HepG2 (cell line): ENCODE results near the gene CNOT1. TPM values are rescaled to one million over a fixed set of nuclear protein-coding genes. Genes with fewer than 3 reads are reported as not detected.
A peak's percentile ranks its signal among the peaks of the same experiment; 100 is the strongest.

ENCODE experiments used
- HDAC1 ChIP-seq: sonication (generic); formaldehyde crosslinking; IDR thresholded peaks from 2 replicates; pipeline ENCODE4 v1.5.1; 2020; ENCODE audit warnings: mild to moderate bottlenecking, missing genetic modification reagents
- MYC ChIP-seq: sonication (generic); formaldehyde crosslinking; IDR thresholded peaks from 2 replicates; pipeline ENCODE4 v1.9.0; 2021; ENCODE audit warnings: missing genetic modification reagents, borderline replicate concordance
- NFYB ChIP-seq: sonication (generic); formaldehyde crosslinking; IDR thresholded peaks from 2 replicates; pipeline ENCODE4 v1.4.0; 2020; ENCODE audit warnings: missing genetic modification reagents
- ZBTB7B ChIP-seq: sonication (generic); formaldehyde crosslinking; IDR thresholded peaks from 2 replicates; pipeline ENCODE4 v1.4.0; 2020; ENCODE audit warnings: missing genetic modification reagents
- ZNF558 ChIP-seq: sonication (generic); formaldehyde crosslinking; IDR thresholded peaks from 2 replicates; pipeline ENCODE4 v1.9.0; 2022; ENCODE audit warnings: mild to moderate bottlenecking, missing genetic modification reagents, borderline replicate concordance
- ZSCAN31 ChIP-seq: sonication (generic); formaldehyde crosslinking; IDR thresholded peaks from 2 replicates; pipeline ENCODE4 v1.5.0; 2020; ENCODE audit warnings: low read depth, mild to moderate bottlenecking, missing genetic modification reagents
- polyA plus RNA-seq, 8 experiments: library from polyadenylated mRNA; depleted of rRNA in 3 of 8; stranded (reverse) in 7 of 8; unstranded in 1 of 8; fragments of >200 nt; fragmentation: Illumina TruSeq in 4 of 8; extraction: Trizol in 4 of 8; gene quantifications; 2 replicates each; pipeline versions ENCODE4 v1.2.1 to v1.2.3, GENCODE V29; 2011 to 2016; ENCODE audit warnings: low read depth in 4 of 8, missing spikeins in 1 of 8, mixed read lengths in 1 of 8; ENCODE audit not compliant: insufficient read depth in 1 of 8
- total RNA-seq, 5 experiments: library from RNA; depleted of rRNA; stranded (reverse); fragments of >200 nt; fragmentation: Illumina TruSeq; extraction: Trizol; gene quantifications; 2 replicates each; pipeline ENCODE4 v1.2.3, GENCODE V29; 2016; ENCODE audit warnings: low read depth in 1 of 5
- TF ChIP-seq, protein P1 (sequence below): sonication (generic); formaldehyde crosslinking; IDR thresholded peaks from 2 replicates; pipeline ENCODE4 v1.4.0; 2020; ENCODE audit warnings: mild to moderate bottlenecking, missing genetic modification reagents
- TF ChIP-seq, protein P2 (sequence below): conservative IDR thresholded peaks from 2 replicates; pipeline ENCODE4 v1.6.1; 2018; ENCODE audit warnings: missing genetic modification reagents
- TF ChIP-seq, protein P3 (sequence below): IDR thresholded peaks from 2 replicates; pipeline ENCODE4 v1.6.1; 2016; ENCODE audit warnings: missing biosample characterization, missing genetic modification reagents, low read depth
- TF ChIP-seq, protein P4 (sequence below): sonication (generic); formaldehyde crosslinking; IDR thresholded peaks from 2 replicates; pipeline ENCODE4 v1.4.0; 2020; ENCODE audit warnings: missing genetic modification reagents, borderline replicate concordance
- TF ChIP-seq, protein P5 (sequence below), 2 experiments: sonication (generic) in 1 of 2; formaldehyde crosslinking in 1 of 2; IDR thresholded peaks; 2 replicates each; pipeline versions ENCODE4 v1.4.0 to v1.6.1; 2016 to 2020; ENCODE audit warnings: borderline replicate concordance in 1 of 2, low read depth in 1 of 2, mild to moderate bottlenecking in 1 of 2, missing genetic modification reagents in 1 of 2
- TF ChIP-seq, protein P6 (sequence below): sonication (generic); formaldehyde crosslinking; IDR thresholded peaks from 2 replicates; pipeline ENCODE4 v1.8.1; 2023; ENCODE audit warnings: missing genetic modification reagents, inconsistent platforms, borderline replicate concordance
- TF ChIP-seq, protein P7 (sequence below): sonication (generic); formaldehyde crosslinking; IDR thresholded peaks from 2 replicates; pipeline ENCODE4 v1.4.0; 2020; ENCODE audit warnings: missing genetic modification reagents

Gene CNOT1
- total and polyA plus RNA-seq, 2 of the 13 experiments (the other 11 are each of a cell fraction or from before 2014, with no cell fraction given): 188 to 232 TPM

DNA sequence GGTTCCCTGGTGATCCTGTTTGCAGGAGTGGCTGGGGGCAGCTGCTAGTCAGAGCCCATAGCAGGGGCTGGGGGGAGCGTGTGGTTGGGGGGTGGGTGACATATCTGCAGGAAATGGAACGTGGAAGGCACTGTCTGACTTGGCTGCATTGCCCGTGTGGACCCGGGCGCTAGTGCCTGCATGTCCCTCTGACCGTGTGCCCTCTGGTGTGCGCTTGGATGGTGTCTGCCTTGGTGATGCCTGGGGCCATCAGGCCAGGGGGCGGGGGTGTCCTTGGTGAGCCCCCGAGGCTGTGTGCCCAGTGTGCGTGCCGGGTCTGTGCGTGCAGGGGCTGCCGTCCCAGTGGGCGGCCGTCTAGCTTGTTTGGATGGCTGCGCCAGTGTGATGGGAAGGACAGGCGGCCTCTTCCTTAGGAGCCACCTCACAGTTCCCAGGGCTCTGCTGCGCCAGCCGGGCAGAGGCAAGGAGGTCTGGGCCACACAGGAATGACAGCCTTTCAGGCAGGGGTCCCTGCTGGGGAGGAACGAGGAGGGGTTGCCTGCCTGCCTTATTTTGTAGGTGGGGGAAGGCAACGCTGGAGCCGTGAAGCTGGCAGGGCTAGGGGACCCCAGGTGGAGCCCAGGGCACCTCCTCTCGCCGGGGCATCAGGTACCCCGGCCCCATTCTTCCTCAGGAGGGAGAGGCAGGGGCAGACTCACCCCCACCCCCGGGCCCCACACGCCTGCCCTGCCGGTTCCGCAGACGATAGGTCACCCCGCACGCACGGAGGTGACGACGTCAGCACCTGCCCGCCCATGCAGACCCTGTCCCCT, 129.0 kb downstream of the CNOT1 start (continued):
- TF ChIP-seq, protein P1, sequence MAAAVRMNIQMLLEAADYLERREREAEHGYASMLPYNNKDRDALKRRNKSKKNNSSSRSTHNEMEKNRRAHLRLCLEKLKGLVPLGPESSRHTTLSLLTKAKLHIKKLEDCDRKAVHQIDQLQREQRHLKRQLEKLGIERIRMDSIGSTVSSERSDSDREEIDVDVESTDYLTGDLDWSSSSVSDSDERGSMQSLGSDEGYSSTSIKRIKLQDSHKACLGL: no peak
- TF ChIP-seq, protein P2, sequence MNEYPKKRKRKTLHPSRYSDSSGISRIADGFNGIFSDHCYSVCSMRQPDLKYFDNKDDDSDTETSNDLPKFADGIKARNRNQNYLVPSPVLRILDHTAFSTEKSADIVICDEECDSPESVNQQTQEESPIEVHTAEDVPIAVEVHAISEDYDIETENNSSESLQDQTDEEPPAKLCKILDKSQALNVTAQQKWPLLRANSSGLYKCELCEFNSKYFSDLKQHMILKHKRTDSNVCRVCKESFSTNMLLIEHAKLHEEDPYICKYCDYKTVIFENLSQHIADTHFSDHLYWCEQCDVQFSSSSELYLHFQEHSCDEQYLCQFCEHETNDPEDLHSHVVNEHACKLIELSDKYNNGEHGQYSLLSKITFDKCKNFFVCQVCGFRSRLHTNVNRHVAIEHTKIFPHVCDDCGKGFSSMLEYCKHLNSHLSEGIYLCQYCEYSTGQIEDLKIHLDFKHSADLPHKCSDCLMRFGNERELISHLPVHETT: no peak
- TF ChIP-seq, protein P3, sequence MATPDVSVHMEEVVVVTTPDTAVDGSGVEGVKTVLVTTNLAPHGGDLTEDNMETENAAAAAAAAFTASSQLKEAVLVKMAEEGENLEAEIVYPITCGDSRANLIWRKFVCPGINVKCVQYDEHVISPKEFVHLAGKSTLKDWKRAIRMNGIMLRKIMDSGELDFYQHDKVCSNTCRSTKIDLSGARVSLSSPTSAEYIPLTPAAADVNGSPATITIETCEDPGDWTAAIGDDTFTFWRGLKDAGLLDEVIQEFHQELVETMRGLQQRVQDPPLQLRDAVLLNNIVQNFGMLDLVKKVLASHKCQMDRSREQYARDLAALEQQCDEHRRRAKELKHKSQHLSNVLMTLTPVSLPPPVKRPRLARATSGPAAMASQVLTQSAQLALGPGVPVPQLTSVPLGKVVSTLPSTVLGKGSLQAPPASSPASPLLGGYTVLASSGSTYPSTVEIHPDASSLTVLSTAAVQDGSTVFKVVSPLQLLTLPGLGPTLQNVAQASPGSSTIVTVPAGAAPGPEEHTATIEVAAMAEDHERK: no peak
- 0 out of 2 replicates have a peak, but pooled peaks have one; percentile 38 for TF ChIP-seq HDAC1 (CRISPR knock-in tag)
- TF ChIP-seq, protein P4, sequence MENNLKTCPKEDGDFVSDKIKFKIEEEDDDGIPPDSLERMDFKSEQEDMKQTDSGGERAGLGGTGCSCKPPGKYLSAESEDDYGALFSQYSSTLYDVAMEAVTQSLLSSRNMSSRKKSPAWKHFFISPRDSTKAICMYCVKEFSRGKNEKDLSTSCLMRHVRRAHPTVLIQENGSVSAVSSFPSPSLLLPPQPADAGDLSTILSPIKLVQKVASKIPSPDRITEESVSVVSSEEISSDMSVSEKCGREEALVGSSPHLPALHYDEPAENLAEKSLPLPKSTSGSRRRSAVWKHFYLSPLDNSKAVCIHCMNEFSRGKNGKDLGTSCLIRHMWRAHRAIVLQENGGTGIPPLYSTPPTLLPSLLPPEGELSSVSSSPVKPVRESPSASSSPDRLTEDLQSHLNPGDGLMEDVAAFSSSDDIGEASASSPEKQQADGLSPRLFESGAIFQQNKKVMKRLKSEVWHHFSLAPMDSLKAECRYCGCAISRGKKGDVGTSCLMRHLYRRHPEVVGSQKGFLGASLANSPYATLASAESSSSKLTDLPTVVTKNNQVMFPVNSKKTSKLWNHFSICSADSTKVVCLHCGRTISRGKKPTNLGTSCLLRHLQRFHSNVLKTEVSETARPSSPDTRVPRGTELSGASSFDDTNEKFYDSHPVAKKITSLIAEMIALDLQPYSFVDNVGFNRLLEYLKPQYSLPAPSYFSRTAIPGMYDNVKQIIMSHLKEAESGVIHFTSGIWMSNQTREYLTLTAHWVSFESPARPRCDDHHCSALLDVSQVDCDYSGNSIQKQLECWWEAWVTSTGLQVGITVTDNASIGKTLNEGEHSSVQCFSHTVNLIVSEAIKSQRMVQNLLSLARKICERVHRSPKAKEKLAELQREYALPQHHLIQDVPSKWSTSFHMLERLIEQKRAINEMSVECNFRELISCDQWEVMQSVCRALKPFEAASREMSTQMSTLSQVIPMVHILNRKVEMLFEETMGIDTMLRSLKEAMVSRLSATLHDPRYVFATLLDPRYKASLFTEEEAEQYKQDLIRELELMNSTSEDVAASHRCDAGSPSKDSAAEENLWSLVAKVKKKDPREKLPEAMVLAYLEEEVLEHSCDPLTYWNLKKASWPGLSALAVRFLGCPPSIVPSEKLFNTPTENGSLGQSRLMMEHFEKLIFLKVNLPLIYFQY: no peak
- TF ChIP-seq ZNF558 (CRISPR knock-in tag): no peak
- TF ChIP-seq, protein P5, sequence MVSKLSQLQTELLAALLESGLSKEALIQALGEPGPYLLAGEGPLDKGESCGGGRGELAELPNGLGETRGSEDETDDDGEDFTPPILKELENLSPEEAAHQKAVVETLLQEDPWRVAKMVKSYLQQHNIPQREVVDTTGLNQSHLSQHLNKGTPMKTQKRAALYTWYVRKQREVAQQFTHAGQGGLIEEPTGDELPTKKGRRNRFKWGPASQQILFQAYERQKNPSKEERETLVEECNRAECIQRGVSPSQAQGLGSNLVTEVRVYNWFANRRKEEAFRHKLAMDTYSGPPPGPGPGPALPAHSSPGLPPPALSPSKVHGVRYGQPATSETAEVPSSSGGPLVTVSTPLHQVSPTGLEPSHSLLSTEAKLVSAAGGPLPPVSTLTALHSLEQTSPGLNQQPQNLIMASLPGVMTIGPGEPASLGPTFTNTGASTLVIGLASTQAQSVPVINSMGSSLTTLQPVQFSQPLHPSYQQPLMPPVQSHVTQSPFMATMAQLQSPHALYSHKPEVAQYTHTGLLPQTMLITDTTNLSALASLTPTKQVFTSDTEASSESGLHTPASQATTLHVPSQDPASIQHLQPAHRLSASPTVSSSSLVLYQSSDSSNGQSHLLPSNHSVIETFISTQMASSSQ (IDR thresholded peaks at IDR 0.05; ENCODE audit: low read depth): no peak
- TF ChIP-seq, protein P5 (CRISPR knock-in tag; IDR thresholded peaks at IDR 0.05; ENCODE audit: borderline replicate concordance): no peak
- TF ChIP-seq ZSCAN31 (CRISPR knock-in tag): no peak
- TF ChIP-seq, protein P6, sequence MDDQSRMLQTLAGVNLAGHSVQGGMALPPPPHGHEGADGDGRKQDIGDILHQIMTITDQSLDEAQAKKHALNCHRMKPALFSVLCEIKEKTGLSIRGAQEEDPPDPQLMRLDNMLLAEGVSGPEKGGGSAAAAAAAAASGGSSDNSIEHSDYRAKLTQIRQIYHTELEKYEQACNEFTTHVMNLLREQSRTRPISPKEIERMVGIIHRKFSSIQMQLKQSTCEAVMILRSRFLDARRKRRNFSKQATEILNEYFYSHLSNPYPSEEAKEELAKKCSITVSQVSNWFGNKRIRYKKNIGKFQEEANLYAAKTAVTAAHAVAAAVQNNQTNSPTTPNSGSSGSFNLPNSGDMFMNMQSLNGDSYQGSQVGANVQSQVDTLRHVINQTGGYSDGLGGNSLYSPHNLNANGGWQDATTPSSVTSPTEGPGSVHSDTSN (CRISPR knock-in tag): no peak
- no peak for TF ChIP-seq ZBTB7B (CRISPR knock-in tag)
- TF ChIP-seq MYC (CRISPR knock-in tag): peak; percentile 6; the same call in 1 of the 2 replicates
- TF ChIP-seq, protein P7, sequence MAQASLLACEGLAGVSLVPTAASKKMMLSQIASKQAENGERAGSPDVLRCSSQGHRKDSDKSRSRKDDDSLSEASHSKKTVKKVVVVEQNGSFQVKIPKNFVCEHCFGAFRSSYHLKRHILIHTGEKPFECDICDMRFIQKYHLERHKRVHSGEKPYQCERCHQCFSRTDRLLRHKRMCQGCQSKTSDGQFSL (CRISPR knock-in tag): no peak
- TF ChIP-seq NFYB (CRISPR knock-in tag): no peak
